K562 (cell line): ENCODE measurements around the gene TSC22D2. TPM values are rescaled to one million over a fixed set of nuclear protein-coding genes. Genes with fewer than 3 reads are reported as not detected.
A peak's percentile ranks its signal among the peaks of the same experiment; 100 is the strongest.

ENCODE experiments used
- BRD9 ChIP-seq: fragments of 450-650 bp; IDR thresholded peaks from 2 replicates; pipeline ENCODE4 v1.6.1; 2018; ENCODE audit warnings: low read depth; ENCODE audit not compliant: partially characterized antibody
- CAMTA2 ChIP-seq: fragments of 250-450 bp; sonication (Bioruptor Pico); conservative IDR thresholded peaks from 2 replicates; pipeline ENCODE4 v1.5.1; 2022
- CREM ChIP-seq: IDR thresholded peaks from 2 replicates; pipeline ENCODE4 v1.6.1; 2014; ENCODE audit warnings: antibody characterized with exemption, low read depth
- GATAD2B ChIP-seq: fragments of 450-650 bp; IDR thresholded peaks from 2 replicates; pipeline ENCODE4 v1.6.1; 2017; ENCODE audit warnings: mild to moderate bottlenecking, borderline replicate concordance
- HMGXB4 ChIP-seq: sonication (generic); formaldehyde crosslinking; IDR thresholded peaks from 2 replicates; pipeline ENCODE4 v1.8.1; 2023; ENCODE audit warnings: mild to moderate bottlenecking, missing genetic modification reagents
- KLF6 ChIP-seq: fragments of 250-450 bp; sonication (Bioruptor Pico); IDR thresholded peaks from 2 replicates; pipeline ENCODE4 v1.4.0; 2020; ENCODE audit warnings: mild to moderate bottlenecking, moderate library complexity, borderline replicate concordance
- MAFG ChIP-seq: fragments of 450-650 bp; conservative IDR thresholded peaks from 2 replicates; pipeline ENCODE4 v1.6.1; 2016; ENCODE audit warnings: missing genetic modification characterization, missing compliant biosample characterization
- MBD2 ChIP-seq: sonication (generic); IDR thresholded peaks from 2 replicates; pipeline ENCODE4 v1.6.1; 2016; ENCODE audit warnings: low read depth, borderline replicate concordance
- MED1 ChIP-seq: sonication (generic); formaldehyde crosslinking; IDR thresholded peaks from 2 replicates; pipeline ENCODE4 v1.8.1; 2023; ENCODE audit warnings: missing genetic modification reagents, borderline replicate concordance
- MEF2D ChIP-seq: conservative IDR thresholded peaks from 2 replicates; pipeline ENCODE4 v1.6.1; 2016; ENCODE audit warnings: low read depth, missing genetic modification characterization, missing compliant biosample characterization
- NFYB ChIP-seq: IDR thresholded peaks from 2 replicates; pipeline ENCODE4 v1.6.1; 2011; ENCODE audit warnings: mild to moderate bottlenecking, moderate library complexity; ENCODE audit not compliant: insufficient read length; ENCODE audit errors: extremely low read depth
- SMAD4 ChIP-seq: fragments of 250-450 bp; sonication (Bioruptor Pico); conservative IDR thresholded peaks from 2 replicates; pipeline ENCODE4 v1.8.0; 2021; ENCODE audit warnings: inconsistent platforms, mild to moderate bottlenecking, moderate library complexity
- SMARCC2 ChIP-seq: fragments of 450-650 bp; IDR thresholded peaks from 2 replicates; pipeline ENCODE4 v1.6.1; 2017; ENCODE audit warnings: antibody characterized with exemption, moderate library complexity, mild to moderate bottlenecking, low read depth
- SMC3 ChIP-seq: conservative IDR thresholded peaks from 2 replicates; pipeline ENCODE4 v1.6.1; 2011; ENCODE audit warnings: low read depth, low read length, improper control_type of control experiment; ENCODE audit not compliant: insufficient read depth
- ZNF224 ChIP-seq: sonication (generic); formaldehyde crosslinking; IDR thresholded peaks from 2 replicates; pipeline ENCODE4 v1.8.0; 2022; ENCODE audit warnings: mild to moderate bottlenecking, missing genetic modification reagents
- ZNF324 ChIP-seq: fragments of 250-450 bp; sonication (Bioruptor Pico); IDR thresholded peaks from 2 replicates; pipeline ENCODE4 v1.4.0; 2020; ENCODE audit warnings: mild to moderate bottlenecking
- ZNF551 ChIP-seq: fragments of 250-450 bp; sonication (Bioruptor Pico); IDR thresholded peaks from 2 replicates; pipeline ENCODE4 v1.5.0; 2021; ENCODE audit warnings: mild to moderate bottlenecking, moderate library complexity
- ZNF75A ChIP-seq: fragments of 450-650 bp; formaldehyde crosslinking; IDR thresholded peaks from 2 replicates; pipeline ENCODE4 v1.4.0; 2020; ENCODE audit warnings: mild to moderate bottlenecking
- polyA plus RNA-seq, 8 experiments: library from polyadenylated mRNA; depleted of rRNA in 4 of 8; stranded (reverse) in 5 of 8; unstranded in 3 of 8; fragments of >200 nt; fragmentation: Nextera tagmentation in 2 of 8; fragmentation: Illumina TruSeq in 1 of 8; extraction: Ambion mirVana in 2 of 8; extraction: Trizol in 1 of 8; gene quantifications; 2 replicates each; pipeline versions ENCODE4 v1.2.1 to v1.2.3, GENCODE V29; 2011 to 2014; ENCODE audit warnings: inconsistent platforms in 1 of 8, missing spikeins in 1 of 8
- total RNA-seq, 7 experiments: library from RNA; depleted of rRNA in 6 of 7; stranded (reverse); fragments of >200 nt in 6 of 7; fragmentation: Illumina TruSeq in 2 of 7; extraction: Trizol in 2 of 7; gene quantifications; 2 replicates each; pipeline versions ENCODE4 v1.2.1 to v1.2.3, GENCODE V29; 2011 to 2021; ENCODE audit warnings: low replicate concordance in 1 of 7
- TF ChIP-seq, protein P1 (sequence below): fragments of 450-650 bp; IDR thresholded peaks from 2 replicates; pipeline ENCODE4 v1.6.1; 2016; ENCODE audit warnings: low read depth, mild to moderate bottlenecking, moderate library complexity
- TF ChIP-seq, protein P2 (sequence below): fragments of 200-800 bp; sonication (Bioruptor generic); IDR thresholded peaks from 2 replicates; pipeline ENCODE4 v1.6.1; 2016; ENCODE audit warnings: missing genetic modification characterization, missing compliant biosample characterization

The TSC22D2 gene
- total and polyA plus RNA-seq, 9 of the 15 experiments (the other 6 are each of a cell fraction or from before 2014, with no cell fraction given) = 5.5 to 44.0 (median 19.3) TPM

- TF ChIP-seq NFYB (no peak), ZNF551 (no peak), ZNF75A (CRISPR knock-in tag) (no peak), SMC3 (no peak), CREM (peak; percentile 97), MAFG (tag) (no peak), BRD9 (peak; percentile 77), MBD2 (no peak), KLF6 (no peak; the same call in 1 of the 2 replicates), ZNF324 (CRISPR knock-in tag) (no peak), SMAD4 (CRISPR knock-in tag) (peak; percentile 90), CAMTA2 (CRISPR knock-in tag) (no peak), ZNF224 (CRISPR knock-in tag) (no peak), HMGXB4 (CRISPR knock-in tag) (no peak; the same call in none of the 2 replicates), SMARCC2 (no peak), MED1 (CRISPR knock-in tag) (no peak), GATAD2B (no peak), MEF2D (no peak)
- TF ChIP-seq, protein P1, sequence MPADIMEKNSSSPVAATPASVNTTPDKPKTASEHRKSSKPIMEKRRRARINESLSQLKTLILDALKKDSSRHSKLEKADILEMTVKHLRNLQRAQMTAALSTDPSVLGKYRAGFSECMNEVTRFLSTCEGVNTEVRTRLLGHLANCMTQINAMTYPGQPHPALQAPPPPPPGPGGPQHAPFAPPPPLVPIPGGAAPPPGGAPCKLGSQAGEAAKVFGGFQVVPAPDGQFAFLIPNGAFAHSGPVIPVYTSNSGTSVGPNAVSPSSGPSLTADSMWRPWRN = no peak
- TF ChIP-seq, protein P2, sequence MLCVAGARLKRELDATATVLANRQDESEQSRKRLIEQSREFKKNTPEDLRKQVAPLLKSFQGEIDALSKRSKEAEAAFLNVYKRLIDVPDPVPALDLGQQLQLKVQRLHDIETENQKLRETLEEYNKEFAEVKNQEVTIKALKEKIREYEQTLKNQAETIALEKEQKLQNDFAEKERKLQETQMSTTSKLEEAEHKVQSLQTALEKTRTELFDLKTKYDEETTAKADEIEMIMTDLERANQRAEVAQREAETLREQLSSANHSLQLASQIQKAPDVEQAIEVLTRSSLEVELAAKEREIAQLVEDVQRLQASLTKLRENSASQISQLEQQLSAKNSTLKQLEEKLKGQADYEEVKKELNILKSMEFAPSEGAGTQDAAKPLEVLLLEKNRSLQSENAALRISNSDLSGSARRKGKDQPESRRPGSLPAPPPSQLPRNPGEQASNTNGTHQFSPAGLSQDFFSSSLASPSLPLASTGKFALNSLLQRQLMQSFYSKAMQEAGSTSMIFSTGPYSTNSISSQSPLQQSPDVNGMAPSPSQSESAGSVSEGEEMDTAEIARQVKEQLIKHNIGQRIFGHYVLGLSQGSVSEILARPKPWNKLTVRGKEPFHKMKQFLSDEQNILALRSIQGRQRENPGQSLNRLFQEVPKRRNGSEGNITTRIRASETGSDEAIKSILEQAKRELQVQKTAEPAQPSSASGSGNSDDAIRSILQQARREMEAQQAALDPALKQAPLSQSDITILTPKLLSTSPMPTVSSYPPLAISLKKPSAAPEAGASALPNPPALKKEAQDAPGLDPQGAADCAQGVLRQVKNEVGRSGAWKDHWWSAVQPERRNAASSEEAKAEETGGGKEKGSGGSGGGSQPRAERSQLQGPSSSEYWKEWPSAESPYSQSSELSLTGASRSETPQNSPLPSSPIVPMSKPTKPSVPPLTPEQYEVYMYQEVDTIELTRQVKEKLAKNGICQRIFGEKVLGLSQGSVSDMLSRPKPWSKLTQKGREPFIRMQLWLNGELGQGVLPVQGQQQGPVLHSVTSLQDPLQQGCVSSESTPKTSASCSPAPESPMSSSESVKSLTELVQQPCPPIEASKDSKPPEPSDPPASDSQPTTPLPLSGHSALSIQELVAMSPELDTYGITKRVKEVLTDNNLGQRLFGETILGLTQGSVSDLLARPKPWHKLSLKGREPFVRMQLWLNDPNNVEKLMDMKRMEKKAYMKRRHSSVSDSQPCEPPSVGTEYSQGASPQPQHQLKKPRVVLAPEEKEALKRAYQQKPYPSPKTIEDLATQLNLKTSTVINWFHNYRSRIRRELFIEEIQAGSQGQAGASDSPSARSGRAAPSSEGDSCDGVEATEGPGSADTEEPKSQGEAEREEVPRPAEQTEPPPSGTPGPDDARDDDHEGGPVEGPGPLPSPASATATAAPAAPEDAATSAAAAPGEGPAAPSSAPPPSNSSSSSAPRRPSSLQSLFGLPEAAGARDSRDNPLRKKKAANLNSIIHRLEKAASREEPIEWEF (CRISPR knock-in tag) = no peak
Observed at GRCh38 chr3:150408221-150409124, at the start of gene TSC22D2 (continued).
